Measurements from ENCODE around the gene ANKRD52. TPM values are rescaled to one million over a fixed set of nuclear protein-coding genes. Genes with fewer than 3 reads are reported as not detected.
A peak's percentile ranks its signal among the peaks of the same experiment; 100 is the strongest.

The ANKRD52 gene
- total and polyA plus RNA-seq, 2 of the 8 experiments (the other 6 are each of a cell fraction or from before 2014, with no cell fraction given) = 14.0 to 36.3 TPM

GRCh38 chr12:56188131-56188777 is 69.9 kb downstream of the ANKRD52 start:
- H2BK12ac ChIP-seq (ENCODE audit: low read depth, low read length) = no peak overlapping the region
- H3K9ac ChIP-seq (replicated peaks in 1 of 4; ENCODE audit: extremely low read depth in 1 of 4, low read depth in 3 of 4, low read length in 3 of 4) = peak overlapping the region; percentile 85 to 89 (median 86)
- H3K4me1 ChIP-seq (replicated peaks in 1 of 4; ENCODE audit: control insufficient read depth in 3 of 4, insufficient read depth in 4 of 4, low read length in 3 of 4) = peaks cover 2 to 8% (median 4%) of the 10 kb centered on the region in 4 experiments; a peak in 3 of 7 replicates
- H2AFZ ChIP-seq (ENCODE audit: low read length) = no peak overlapping the region
- no peak overlapping the region for H2BK20ac ChIP-seq (ENCODE audit: low read length)
- H3K4me3 ChIP-seq (ENCODE audit: extremely low read depth in 1 of 4, insufficient read depth in 2 of 4, low read depth in 3 of 4, low read length in 4 of 4) = peak overlapping the region; percentile 82 to 95 (median 90)
- H3K4ac ChIP-seq (replicated peaks; ENCODE audit: insufficient read length, low read depth, low read length) = peak overlapping the region; percentile 39
- H3K79me2 ChIP-seq (ENCODE audit: control insufficient read depth in 1 of 2, insufficient read depth in 2 of 2, low read length in 2 of 2) = peaks cover 14 to 31% of the 10 kb centered on the region in 2 experiments
- no peak for FAIRE-seq
- H3K18ac ChIP-seq (ENCODE audit: extremely low read depth, low read length) = no peak overlapping the region
- no peak for TF ChIP-seq SIRT6 (IDR thresholded peaks at IDR 0.05; ENCODE audit: low read length)
- no peak for TF ChIP-seq JUN (IDR thresholded peaks at IDR 0.05; ENCODE audit: low read depth, low read length)
- TF ChIP-seq EP300 (IDR thresholded peaks at IDR 0.05; ENCODE audit: borderline replicate concordance in 1 of 2, low read depth in 2 of 2, low read length in 2 of 2) = no peak
- no peak for TF ChIP-seq JUND (IDR thresholded peaks at IDR 0.05; ENCODE audit: low read length)
- no peak for TF ChIP-seq CHD1 (IDR thresholded peaks at IDR 0.05; ENCODE audit: low read depth, low read length)
- TF ChIP-seq TAF1 (IDR thresholded peaks at IDR 0.05; ENCODE audit: low read depth, low read length) = no peak
- H2BK120ac ChIP-seq (replicated peaks; ENCODE audit: low read depth, low read length) = no peak overlapping the region
- peak overlapping the region; percentile 81 to 96 for H3K4me2 ChIP-seq (ENCODE audit: insufficient read depth in 1 of 2, low read depth in 2 of 2, low read length in 2 of 2)
- CTCF ChIA-PET (ENCODE audit: partially characterized antibody) = interaction anchor here (0.5 to 6.2 kb wide), 24 partner anchors 10 to 144 kb away, joined by 3 to 111 read pairs (median 5); partner anchors contain the start of genes ANKRD52, COQ10A, ESYT1 and MYL6
- POLR2A ChIA-PET (ENCODE audit: partially characterized antibody) = interaction anchor here (0.7 to 26.3 kb wide), 16 partner anchors 11 to 1332 kb away, joined by 3 to 656 read pairs (median 11); partner anchors contain the start of genes CNPY2, COQ10A, DDIT3 and MYL6
- no peaks in the 10 kb centered on the region for H3K9me3 ChIP-seq (ENCODE audit: insufficient read depth in 2 of 2, low read depth in 1 of 2, low read length in 1 of 2)
- peak overlapping the region; percentile 62 for H4K91ac ChIP-seq (replicated peaks; ENCODE audit: insufficient read length, low read length)
- peak overlapping the region; percentile 4 for H4K5ac ChIP-seq (ENCODE audit: insufficient read length, low read depth, low read length)
- WGBS, 2 experiments (ENCODE audit: extremely low coverage in 1 of 2, insufficient coverage in 1 of 2, insufficient read length in 1 of 2, insufficient replicate concordance in 2 of 2, low coverage in 1 of 2, low lambda C conversion rate in 2 of 2, missing lambda C conversion rate in 1 of 2) = 31% methylated on average over 10 of the region's 10 CpGs; no CpG with 5 or more reads in 1 of the 2 experiments
- no peak overlapping the region for H2AK5ac ChIP-seq (ENCODE audit: low read depth, low read length)
- H3K27ac ChIP-seq (ENCODE audit: low read depth, low read length) = peak overlapping the region; percentile 76
- peaks cover 3% of the 10 kb centered on the region; the same call in 1 of the 2 replicates for H3K79me1 ChIP-seq (ENCODE audit: low read depth, low read length)
- no peak for DNase-seq (ENCODE audit: low read depth in 1 of 2, low spot score in 2 of 2)
- peaks cover 11% of the 10 kb centered on the region for H3K23me2 ChIP-seq (ENCODE audit: low read depth, low read length)
- H3K14ac ChIP-seq (ENCODE audit: insufficient read length) = peak overlapping the region; percentile 6
- peaks cover 0 to 4% of the 10 kb centered on the region in 2 experiments for H4K20me1 ChIP-seq (replicated peaks in 1 of 2; ENCODE audit: control insufficient read depth in 1 of 2, insufficient read depth in 2 of 2, low read length in 2 of 2)
- no peaks in the 10 kb centered on the region for H3K27me3 ChIP-seq (replicated peaks in 1 of 4; ENCODE audit: control insufficient read depth in 3 of 4, extremely low read depth in 1 of 4, insufficient read depth in 3 of 4, low read length in 3 of 4)
- peak overlapping the region; percentile 27 for H3K56ac ChIP-seq (replicated peaks; ENCODE audit: insufficient read length, low read depth, low read length)
- peak overlapping the region; percentile 86 for H4K8ac ChIP-seq (ENCODE audit: extremely low read depth, insufficient read depth, low read length)
- H3K36me3 ChIP-seq (ENCODE audit: control insufficient read depth in 2 of 4, insufficient read depth in 4 of 4, low read length in 3 of 4) = peaks cover 21 to 34% (median 28%) of the 10 kb centered on the region in 4 experiments
- H2BK15ac ChIP-seq (ENCODE audit: low read length) = no peak overlapping the region
- peak overlapping the region; percentile 87 for H2BK5ac ChIP-seq (ENCODE audit: low read depth, low read length)
- no peak overlapping the region for H3K23ac ChIP-seq (ENCODE audit: insufficient read length)

All from H1 (cell line).